ENCODE measurements around the gene SUMO3.

The SUMO3 gene

GRCh38 chr21:44800971-44801467, 16.8 kb downstream of the SUMO3 start:
- no peak for TF ChIP-seq CTCF (IDR thresholded peaks at IDR 0.05; ENCODE audit: low read depth, low read length)
- peak overlapping the region; percentile 90 for H3K4me3 ChIP-seq (ENCODE audit: low read depth, low read length)

- no peak for TF ChIP-seq CTCF (IDR thresholded peaks at IDR 0.05; ENCODE audit: low read depth, low read length)
- H3K4me3 ChIP-seq (ENCODE audit: low read depth, low read length): peak overlapping the region; percentile 90; the same call in 1 of the 2 replicates
These were observed 17.8 kb downstream of the SUMO3 start for GRCh38 chr21:44800103-44800502.

- no peak for TF ChIP-seq CTCF (IDR thresholded peaks at IDR 0.05; ENCODE audit: low read depth, low read length)
- H3K4me3 ChIP-seq (ENCODE audit: low read depth, low read length): no peak overlapping the region
These were observed 18.2 kb downstream of the SUMO3 start for GRCh38 chr21:44799646-44800045.

- H3K4me3 ChIP-seq (ENCODE audit: low read depth, low read length): no peak overlapping the region
- TF ChIP-seq CTCF (IDR thresholded peaks at IDR 0.05; ENCODE audit: low read depth, low read length): no peak
These were observed 20.1 kb downstream of the SUMO3 start for GRCh38 chr21:44797775-44798174.

- no peak for TF ChIP-seq CTCF (IDR thresholded peaks at IDR 0.05; ENCODE audit: low read depth, low read length)
- H3K4me3 ChIP-seq (ENCODE audit: low read depth, low read length): no peak overlapping the region
These were observed 22.5 kb downstream of the SUMO3 start for GRCh38 chr21:44795342-44795741.

- H3K4me3 ChIP-seq (ENCODE audit: low read depth, low read length): no peak overlapping the region
- no peak for TF ChIP-seq CTCF (IDR thresholded peaks at IDR 0.05; ENCODE audit: low read depth, low read length)
These were observed 24.1 kb downstream of the SUMO3 start for GRCh38 chr21:44793592-44794374.

All from WI38 (cell line).